Cortex of kidney (tissue), 1 donor: ENCODE results near the gene TOMM20L.

Experiments
- DNase-seq: peaks from one replicate; lab custom pipeline; 2025; lab: John Stamatoyannopoulos, UW

The TOMM20L gene

DNA sequence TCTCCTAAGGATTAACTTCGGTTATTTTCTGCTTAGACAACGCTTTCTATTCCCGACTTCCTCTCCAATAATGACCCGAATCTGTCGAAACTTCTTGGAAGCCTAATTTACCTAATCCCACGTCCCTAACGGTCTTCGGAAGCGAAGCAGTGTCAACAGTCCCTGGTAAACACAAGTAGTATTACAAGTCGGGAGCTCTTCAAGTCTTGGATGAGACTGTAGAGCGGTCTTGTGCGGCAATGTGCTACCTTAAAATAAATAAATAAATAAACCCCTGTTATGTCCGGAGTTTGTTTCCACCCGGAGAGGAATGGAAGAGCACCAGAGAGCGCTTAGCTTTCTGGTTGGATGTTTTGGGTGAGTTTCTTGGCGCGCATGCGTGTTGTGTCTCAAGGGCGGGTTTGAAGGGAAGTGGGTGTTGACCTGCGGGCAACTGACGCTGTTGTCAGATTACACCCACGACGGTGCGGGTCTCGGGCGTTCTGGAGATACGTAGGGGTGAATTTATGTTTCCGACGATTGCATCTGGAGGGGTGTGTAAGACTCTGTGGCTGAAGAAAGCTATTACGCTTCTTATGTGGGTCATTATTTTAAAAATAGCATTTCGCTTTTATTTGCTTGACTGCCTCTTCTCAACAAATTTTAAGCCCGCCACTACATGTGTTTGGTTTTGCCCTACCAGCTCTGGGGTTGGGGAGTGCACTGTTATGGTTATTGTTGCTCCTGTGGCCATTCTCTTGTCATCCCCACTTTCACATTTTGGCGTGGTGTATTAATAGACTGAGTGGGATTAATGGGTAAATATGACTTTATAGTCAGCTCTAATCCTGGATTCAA lies 31.8 kb downstream of the TOMM20L start, which contains the start of the genes KIAA0586 and TIMM9:
TSS of gene KIAA0586 (plus strand) at position 439 of the 837 bp plus-strand sequence. CDS start 546 bp downstream, outside the sequence.
TSS of gene TIMM9 (minus strand) at position 251 of the 837 bp plus-strand sequence. CDS start 15,586 bp downstream, outside the sequence.
- DNase-seq: no peak

DNA sequence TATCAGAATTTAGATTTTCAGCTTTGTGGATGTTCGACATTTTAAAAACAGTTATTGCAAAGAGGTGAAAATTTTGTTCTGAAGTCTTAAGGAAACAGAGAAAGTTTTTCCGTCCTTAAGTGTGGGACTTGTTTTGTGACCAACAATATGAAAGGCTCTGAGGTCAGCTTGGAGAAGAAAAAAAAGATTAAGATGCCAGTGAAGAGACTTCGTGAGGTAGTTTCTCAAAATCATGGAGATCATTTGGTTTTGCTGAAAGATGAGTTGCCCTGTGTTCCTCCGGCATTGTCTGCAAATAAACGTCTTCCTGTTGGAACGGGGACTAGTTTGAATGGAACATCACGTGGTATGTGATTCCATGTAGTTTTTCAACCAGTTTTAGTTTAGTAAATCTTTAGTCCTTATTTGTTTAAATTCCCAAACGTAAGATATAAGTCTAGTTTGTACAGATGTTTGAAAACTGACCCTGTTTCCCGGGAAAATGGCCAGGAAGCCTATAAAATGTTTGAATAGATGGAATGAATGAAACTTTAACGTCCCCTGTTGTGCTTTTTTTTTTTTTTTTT lies 32.5 kb downstream of the TOMM20L start:
- no peak for DNase-seq

DNA sequence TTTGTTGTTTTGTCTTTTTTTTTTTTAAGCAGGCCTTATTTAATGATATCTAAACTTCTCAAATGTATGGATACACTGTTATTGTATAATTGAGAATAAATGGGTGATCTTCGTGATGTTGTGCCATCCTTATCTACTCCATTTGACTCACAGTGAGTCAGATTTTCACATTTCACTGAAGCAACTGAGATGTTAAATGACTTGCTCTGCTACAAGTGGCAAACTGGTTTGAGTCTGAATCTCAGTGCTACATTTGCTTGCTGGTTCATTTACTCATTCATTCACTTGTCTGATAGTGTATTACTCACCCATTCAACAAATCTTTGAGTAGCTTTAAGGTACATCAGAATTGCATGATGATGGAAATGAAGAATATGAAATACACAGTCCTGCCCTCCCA lies 34.4 kb downstream of the TOMM20L start:
- no peak for DNase-seq

DNA sequence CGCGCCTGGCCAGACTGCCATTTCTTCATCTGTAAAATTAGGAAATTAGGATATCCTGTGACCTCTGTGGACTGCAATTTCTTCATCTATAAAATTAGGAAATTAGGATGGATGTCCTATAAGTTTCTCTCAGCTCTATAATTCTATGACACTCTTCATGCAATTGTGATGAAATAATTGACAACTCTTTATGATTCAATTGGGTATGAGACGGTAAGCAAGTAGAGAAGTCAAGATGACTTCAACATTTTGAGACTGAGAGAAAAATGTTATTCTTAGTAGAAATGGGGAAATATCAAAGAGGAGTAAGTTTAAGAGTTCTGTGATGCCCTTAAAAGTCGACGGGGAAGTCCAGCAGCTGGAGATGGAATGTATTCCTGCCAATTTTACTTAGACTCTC lies 43.7 kb downstream of the TOMM20L start:
- DNase-seq: no peak

DNA sequence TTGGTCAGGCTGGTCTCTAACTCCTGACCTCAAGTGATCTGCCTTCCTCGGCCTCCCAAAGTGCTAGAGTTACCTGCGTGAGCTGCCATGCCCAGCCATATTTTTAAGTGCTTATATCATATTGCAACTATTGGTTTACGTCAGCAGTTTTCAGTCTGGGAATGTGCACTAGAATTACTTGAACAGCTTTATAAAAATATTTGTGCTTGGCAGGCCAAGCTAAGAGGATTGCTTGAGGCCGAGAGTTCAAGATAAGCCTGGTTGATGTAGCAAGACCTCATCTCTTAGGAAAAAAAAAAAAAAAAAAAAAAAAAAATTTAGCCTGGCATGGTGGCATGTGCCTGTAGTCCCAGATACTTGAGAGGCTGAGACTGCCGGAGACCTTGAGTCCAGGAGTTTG lies 48.9 kb downstream of the TOMM20L start:
- no peak for DNase-seq

DNA sequence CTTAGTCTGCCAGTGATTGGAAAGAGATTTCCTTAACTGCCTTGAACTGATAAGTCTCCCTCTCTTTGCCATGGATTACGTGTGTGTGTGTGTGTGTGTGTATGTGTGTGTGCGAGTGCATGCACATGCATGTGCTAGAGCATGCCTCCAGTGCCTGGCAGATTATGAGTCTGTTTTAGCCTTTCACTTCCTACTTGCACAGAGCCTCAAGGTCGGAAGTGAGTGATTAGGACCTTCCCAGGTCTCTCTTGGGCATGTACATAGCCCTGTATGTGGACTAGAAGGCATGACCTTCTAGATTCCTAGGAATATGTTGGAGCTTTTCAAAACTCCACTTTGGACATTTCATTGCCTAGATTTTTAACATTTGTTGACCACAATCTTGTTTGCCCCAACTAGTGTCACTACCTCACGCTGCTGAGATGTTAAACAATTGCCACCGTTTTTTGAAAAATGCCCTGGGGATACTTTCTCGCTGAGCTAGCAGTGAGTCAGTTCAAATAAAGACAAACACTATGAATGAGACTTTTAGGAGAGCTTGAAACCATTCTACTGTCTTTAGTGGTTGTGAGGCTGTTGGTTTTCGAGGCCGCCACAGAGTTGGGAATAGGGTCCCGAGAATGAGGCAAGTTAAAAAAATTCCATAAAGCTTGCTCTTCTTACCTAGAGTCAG lies 60.0 kb downstream of the TOMM20L start:
- no peak for DNase-seq
